Peyer's patch (tissue), 4 donors: ENCODE measurements around the gene RPS15A.

Source experiments
- POLR2A ChIP-seq, 2 donors: fragments of 450-650 bp; IDR thresholded peaks; one replicate each; pipeline ENCODE4 v1.5.1; 2017; ENCODE audit warnings: antibody characterized with exemption in 2 of 2, mild to moderate bottlenecking in 2 of 2, moderate library complexity in 2 of 2
- TF ChIP-seq, protein P1 (sequence below), 6 experiments: fragments of 450-650 bp in 4 of 6; fragments of 200-600 bp in 2 of 6; sonication (generic) in 1 of 6; IDR thresholded peaks; one replicate each; pipeline ENCODE4 v1.5.1; 2017 to 2019; ENCODE audit warnings: antibody characterized with exemption in 6 of 6, mild to moderate bottlenecking in 3 of 6, moderate library complexity in 1 of 6

- TF ChIP-seq, protein P1, sequence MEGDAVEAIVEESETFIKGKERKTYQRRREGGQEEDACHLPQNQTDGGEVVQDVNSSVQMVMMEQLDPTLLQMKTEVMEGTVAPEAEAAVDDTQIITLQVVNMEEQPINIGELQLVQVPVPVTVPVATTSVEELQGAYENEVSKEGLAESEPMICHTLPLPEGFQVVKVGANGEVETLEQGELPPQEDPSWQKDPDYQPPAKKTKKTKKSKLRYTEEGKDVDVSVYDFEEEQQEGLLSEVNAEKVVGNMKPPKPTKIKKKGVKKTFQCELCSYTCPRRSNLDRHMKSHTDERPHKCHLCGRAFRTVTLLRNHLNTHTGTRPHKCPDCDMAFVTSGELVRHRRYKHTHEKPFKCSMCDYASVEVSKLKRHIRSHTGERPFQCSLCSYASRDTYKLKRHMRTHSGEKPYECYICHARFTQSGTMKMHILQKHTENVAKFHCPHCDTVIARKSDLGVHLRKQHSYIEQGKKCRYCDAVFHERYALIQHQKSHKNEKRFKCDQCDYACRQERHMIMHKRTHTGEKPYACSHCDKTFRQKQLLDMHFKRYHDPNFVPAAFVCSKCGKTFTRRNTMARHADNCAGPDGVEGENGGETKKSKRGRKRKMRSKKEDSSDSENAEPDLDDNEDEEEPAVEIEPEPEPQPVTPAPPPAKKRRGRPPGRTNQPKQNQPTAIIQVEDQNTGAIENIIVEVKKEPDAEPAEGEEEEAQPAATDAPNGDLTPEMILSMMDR (IDR thresholded peaks at IDR 0.05), result no peak
- TF ChIP-seq POLR2A (IDR thresholded peaks at IDR 0.05), result no peak
These were observed 7.3 kb downstream of the RPS15A start for GRCh38 chr16:18782697-18783429.
